Subcutaneous adipose tissue (tissue), 4 donors: ENCODE measurements around the gene GTPBP10. TPM values are rescaled to one million over a fixed set of nuclear protein-coding genes. Genes with fewer than 3 reads are reported as not detected.

Experiments used
- total RNA-seq, 4 donors: library from RNA; depleted of rRNA; stranded (reverse); fragments of >200 nt; gene quantifications; one replicate each; pipeline ENCODE4 v1.1.0, GENCODE V29; 2016
- TF ChIP-seq, protein P1 (sequence below): fragments of 450-650 bp; IDR thresholded peaks from one replicate; pipeline ENCODE4 v1.5.1; 2016; ENCODE audit warnings: low read depth, mild to moderate bottlenecking, control low read depth, antibody characterized with exemption, moderate library complexity

Gene GTPBP10
- total RNA-seq, 4 donors from 2014 or later = 19.4 to 33.4 (median 23.5) TPM

DNA sequence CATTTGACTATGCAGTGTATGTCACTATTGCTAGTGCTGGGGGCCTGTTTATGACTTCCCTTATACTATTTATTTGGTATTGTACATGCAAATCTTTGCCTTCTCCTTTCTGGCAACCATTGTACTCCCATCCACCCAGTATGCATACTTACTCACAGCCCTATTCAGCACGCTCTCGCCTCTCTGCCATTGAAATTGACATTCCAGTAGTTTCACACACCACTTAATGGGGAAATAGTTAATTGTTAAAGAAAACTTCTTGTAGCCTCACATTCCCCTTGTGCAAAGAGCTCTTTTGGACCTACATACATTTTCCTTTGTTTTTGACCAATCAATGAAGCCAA, 66.6 kb downstream of the GTPBP10 start:
- TF ChIP-seq, protein P1, sequence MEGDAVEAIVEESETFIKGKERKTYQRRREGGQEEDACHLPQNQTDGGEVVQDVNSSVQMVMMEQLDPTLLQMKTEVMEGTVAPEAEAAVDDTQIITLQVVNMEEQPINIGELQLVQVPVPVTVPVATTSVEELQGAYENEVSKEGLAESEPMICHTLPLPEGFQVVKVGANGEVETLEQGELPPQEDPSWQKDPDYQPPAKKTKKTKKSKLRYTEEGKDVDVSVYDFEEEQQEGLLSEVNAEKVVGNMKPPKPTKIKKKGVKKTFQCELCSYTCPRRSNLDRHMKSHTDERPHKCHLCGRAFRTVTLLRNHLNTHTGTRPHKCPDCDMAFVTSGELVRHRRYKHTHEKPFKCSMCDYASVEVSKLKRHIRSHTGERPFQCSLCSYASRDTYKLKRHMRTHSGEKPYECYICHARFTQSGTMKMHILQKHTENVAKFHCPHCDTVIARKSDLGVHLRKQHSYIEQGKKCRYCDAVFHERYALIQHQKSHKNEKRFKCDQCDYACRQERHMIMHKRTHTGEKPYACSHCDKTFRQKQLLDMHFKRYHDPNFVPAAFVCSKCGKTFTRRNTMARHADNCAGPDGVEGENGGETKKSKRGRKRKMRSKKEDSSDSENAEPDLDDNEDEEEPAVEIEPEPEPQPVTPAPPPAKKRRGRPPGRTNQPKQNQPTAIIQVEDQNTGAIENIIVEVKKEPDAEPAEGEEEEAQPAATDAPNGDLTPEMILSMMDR = no peak

DNA sequence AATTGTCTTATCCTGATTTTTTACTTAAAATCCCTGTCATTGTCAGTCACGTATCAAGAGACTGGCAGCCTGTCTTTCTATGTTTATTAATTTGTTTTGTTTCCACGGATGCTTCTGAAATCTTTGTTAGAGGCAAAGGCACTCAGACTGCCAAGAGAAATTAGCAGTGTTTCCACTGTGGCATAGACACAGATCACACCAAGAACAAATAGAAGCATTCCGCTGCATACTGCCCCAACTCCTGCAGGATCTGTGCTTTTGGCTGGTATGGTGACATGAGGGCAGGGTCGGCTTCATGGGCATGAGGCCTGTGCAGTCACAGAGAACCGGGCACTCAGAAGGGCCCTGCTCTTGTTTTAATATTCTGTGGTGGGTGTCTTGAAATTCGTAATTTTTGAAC, 75.1 kb downstream of the GTPBP10 start:
- TF ChIP-seq, protein P1 = no peak

- TF ChIP-seq, protein P1 = no peak
These were observed 78.2 kb downstream of the GTPBP10 start for GRCh38 chr7:90424720-90425119.

DNA sequence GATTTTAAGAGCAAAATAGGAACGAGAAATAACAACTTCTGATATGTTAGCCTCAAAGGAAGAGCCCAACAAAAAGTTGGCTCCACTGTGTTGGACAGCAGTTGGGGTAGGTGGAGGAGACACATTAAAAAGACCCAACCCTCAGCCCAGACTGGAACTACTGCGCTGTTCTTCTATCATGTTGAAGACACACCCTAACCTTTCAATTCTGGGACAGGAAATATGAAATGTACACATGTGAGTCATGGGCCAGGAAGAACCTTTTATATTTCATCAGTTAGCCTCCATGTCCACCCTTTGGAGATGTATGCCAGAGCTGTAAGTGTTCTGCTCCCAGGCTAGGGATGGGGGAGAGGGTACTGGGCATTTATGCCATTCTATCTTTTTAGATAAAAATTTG, 78.9 kb downstream of the GTPBP10 start:
- TF ChIP-seq, protein P1 = no peak

- TF ChIP-seq, protein P1 = no peak
These were observed 84.3 kb downstream of the GTPBP10 start for GRCh38 chr7:90430614-90431460.

DNA sequence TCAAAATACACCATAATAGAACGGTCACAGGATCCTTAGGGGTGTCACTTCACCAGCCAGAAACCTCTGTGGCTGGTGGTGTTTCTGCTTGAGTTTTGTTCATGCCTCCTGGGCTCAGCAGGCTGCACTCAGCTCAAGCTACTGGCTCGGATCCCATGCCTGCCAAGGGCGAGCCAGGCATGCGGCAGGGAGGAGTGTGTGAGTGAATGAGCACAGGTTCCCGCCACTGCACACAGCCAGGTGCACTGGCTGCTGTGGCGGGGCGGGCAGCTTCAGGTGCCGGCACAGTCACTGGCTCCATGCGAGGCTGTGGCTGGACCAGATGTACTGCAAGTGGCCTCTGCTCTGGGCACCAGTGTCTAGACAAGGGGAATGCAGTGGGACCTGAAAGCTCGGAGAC, 86.2 kb downstream of the GTPBP10 start:
- TF ChIP-seq, protein P1 = no peak

DNA sequence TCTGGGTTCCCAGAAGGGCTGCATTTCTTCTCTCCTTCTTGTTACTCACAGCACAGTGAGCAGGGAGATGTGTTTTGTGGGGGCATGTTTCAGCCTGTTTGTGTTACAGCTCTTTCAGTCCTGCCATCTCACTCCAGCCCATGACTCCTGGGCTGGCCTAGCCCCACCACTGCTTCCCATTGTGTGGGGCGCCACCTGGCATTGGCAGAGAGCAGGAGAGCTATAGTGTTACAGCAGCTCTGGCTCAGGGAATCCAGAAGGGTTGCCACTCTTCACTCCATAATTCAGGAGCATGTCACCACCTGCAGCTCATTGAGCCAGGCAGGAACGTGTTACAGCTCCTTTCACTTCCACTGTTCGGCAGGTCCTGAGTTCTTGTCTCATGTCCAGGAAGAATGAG, 86.7 kb downstream of the GTPBP10 start:
- TF ChIP-seq, protein P1 = no peak

Other genes starting within 250 kb of the GTPBP10 start
- 10 to 100 TPM; 12.2 to 52.0 (median 40.0) TPM for gene STEAP1, start 192.2 kb upstream of the GTPBP10 start, total RNA-seq
- 10 to 100 TPM; 10.5 to 21.2 (median 17.1) TPM for gene STEAP2, start 135.0 kb upstream of the GTPBP10 start, total RNA-seq
- 10 to 100 TPM; 12.6 to 30.7 (median 21.2) TPM for gene CFAP69, start 101.5 kb upstream of the GTPBP10 start, total RNA-seq
- not detected for gene FAM237B, start 25.4 kb upstream of the GTPBP10 start, total RNA-seq
- gene CLDN12, start 56.7 kb downstream of the GTPBP10 start, total RNA-seq = 10 to 100 TPM in 3 of 4 donors, 1 to 10 TPM in 1; 10.0 to 17.8 (median 14.6) TPM
- not detected for gene PTTG1IP2, start 122.9 kb downstream of the GTPBP10 start, total RNA-seq
- 10 to 100 TPM; 13.4 to 42.4 (median 24.7) TPM for gene CDK14, start 249.6 kb downstream of the GTPBP10 start, total RNA-seq